ENCODE data around the gene UBE2E2.
"Not testable (repeated sequence)": the region's sequence is repeated elsewhere in the genome, so short reads cannot be mapped to it uniquely, and the experiment has no call there.

The UBE2E2 gene

DNA sequence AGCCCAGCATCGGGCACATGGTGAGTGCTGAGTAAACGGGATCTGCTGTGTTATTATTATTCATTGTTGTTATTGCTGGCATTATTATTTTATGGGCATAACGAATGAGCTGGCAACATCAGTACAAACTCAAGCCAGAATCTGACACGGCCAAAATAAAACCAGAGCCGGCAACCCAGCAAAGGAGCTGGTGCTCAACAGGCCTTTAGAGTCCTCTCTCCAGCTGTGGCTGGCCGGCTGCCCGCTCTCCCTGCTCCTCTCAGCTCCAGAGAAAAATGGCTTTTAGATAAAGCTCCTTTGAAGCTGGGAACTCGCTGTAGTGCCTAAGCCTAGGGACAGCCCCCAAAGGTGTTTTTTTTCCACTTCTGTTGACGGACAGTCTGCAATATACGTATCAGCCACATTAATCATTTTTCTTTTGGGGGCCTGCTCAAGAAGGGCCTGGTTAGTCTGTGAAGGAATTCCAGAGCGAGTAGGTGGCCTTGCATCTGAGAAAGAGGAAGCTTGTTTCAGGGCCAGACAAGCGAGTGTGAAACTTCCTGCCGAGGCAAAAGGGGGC, 408.7 kb downstream of the UBE2E2 start:
- TF ChIP-seq CTCF (IDR thresholded peaks at IDR 0.05; ENCODE audit: insufficient read depth, low read length, poor library complexity, severe bottlenecking), result no peak
- no peak for DNase-seq (ENCODE audit: extremely low read depth, insufficient read length)
- H3K4me3 ChIP-seq (replicated peaks; ENCODE audit: low read depth, low read length), result no peak overlapping the region

DNA sequence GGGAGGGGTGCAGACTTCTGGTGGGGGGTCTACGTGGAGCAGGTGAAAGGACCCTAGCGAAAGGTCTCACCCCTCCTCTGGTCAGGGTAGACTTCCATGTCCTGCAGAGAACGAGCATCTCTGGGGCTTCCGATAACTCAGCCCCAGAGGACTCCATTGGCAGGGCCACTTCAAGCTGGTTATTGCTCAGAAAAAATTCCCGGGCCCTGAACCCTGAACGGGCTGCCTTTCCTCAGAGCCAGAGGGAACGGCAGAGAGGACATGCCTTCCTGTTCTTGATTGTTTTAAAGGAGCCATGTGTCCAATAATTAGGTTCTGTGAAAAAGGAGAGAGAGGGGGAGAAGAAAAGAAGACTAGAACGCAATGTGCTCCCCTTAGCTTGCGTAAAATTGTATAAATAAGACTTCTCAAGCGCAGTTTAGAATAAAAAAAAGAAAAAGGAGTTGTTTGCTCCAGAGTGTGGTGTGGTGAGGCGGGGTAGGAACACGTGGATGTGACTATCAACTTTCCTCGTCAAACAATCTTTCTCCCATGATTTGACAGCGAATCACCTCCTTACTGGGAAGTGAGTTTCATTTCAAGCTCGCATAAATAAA, 409.3 kb downstream of the UBE2E2 start:
- DNase-seq (ENCODE audit: extremely low read depth, insufficient read length), result no peak
- no peak for TF ChIP-seq CTCF (IDR thresholded peaks at IDR 0.05; ENCODE audit: insufficient read depth, low read length, poor library complexity, severe bottlenecking)
- H3K36me3 ChIP-seq (ENCODE audit: control insufficient read depth, insufficient read depth, low read length), result no peaks in the 10 kb centered on the region
- H3K4me3 ChIP-seq (replicated peaks; ENCODE audit: low read depth, low read length), result no peak overlapping the region
- no peaks in the 10 kb centered on the region for H3K27me3 ChIP-seq (replicated peaks; ENCODE audit: control insufficient read depth, insufficient read depth, low read length)

More for the DNA sequence above, 408.7 kb downstream of the UBE2E2 start:
- no peaks in the 10 kb centered on the region for H3K27me3 ChIP-seq (replicated peaks; ENCODE audit: control insufficient read depth, insufficient read depth, low read length)
- H3K36me3 ChIP-seq (ENCODE audit: control insufficient read depth, insufficient read depth, low read length), result no peaks in the 10 kb centered on the region

GRCh38 chr3:23615068-23615467, 411.9 kb downstream of the UBE2E2 start:
- peak; percentile 24 for TF ChIP-seq CTCF (IDR thresholded peaks at IDR 0.05; ENCODE audit: insufficient read depth, low read length, poor library complexity, severe bottlenecking)

DNA sequence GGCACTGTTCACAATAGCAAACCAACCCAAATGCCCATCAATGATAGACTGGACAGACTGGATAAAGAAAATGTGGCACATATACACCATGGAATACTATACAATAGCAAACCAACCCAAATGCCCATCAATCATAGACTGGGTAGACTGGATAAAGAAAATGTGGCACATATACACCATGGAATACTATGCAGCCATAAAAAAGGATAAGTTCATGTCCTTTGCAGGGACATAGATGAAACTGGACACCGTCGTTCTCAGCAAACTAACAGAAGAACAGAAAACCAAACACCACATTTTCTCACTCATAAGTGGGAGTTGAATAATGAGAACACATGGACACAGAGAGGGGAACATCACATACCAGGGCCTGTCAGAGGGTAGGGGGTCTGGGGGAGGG, 415.3 kb downstream of the UBE2E2 start:
- H3K27me3 ChIP-seq (replicated peaks; ENCODE audit: control insufficient read depth, insufficient read depth, low read length); H3K36me3 ChIP-seq (ENCODE audit: control insufficient read depth, insufficient read depth, low read length); H3K4me3 ChIP-seq (replicated peaks; ENCODE audit: low read depth, low read length); DNase-seq (ENCODE audit: extremely low read depth, insufficient read length): not testable (repeated sequence)

More at GRCh38 chr3:23615068-23615467, 411.9 kb downstream of the UBE2E2 start:
- Histone ChIP-seq H3K36me3 (ENCODE audit: control insufficient read depth, insufficient read depth, low read length) (no peaks in the 10 kb centered on the region), H3K4me3 (replicated peaks; ENCODE audit: low read depth, low read length) (no peak overlapping the region), H3K27me3 (replicated peaks; ENCODE audit: control insufficient read depth, insufficient read depth, low read length) (no peaks in the 10 kb centered on the region)
- DNase-seq (ENCODE audit: extremely low read depth, insufficient read length), result no peak

- H3K36me3 ChIP-seq (ENCODE audit: control insufficient read depth, insufficient read depth, low read length), result no peaks in the 10 kb centered on the region
- no peak for DNase-seq (ENCODE audit: extremely low read depth, insufficient read length)
- no peak overlapping the region for H3K4me3 ChIP-seq (replicated peaks; ENCODE audit: low read depth, low read length)
- H3K27me3 ChIP-seq (replicated peaks; ENCODE audit: control insufficient read depth, insufficient read depth, low read length), result no peaks in the 10 kb centered on the region
- no peak for TF ChIP-seq CTCF (IDR thresholded peaks at IDR 0.05; ENCODE audit: insufficient read depth, low read length, poor library complexity, severe bottlenecking)
These were observed 416.8 kb downstream of the UBE2E2 start for GRCh38 chr3:23619705-23620637.

GRCh38 chr3:23620638-23621015, 417.5 kb downstream of the UBE2E2 start:
- no peaks in the 10 kb centered on the region for H3K36me3 ChIP-seq (ENCODE audit: control insufficient read depth, insufficient read depth, low read length)
- H3K27me3 ChIP-seq (replicated peaks; ENCODE audit: control insufficient read depth, insufficient read depth, low read length), result no peaks in the 10 kb centered on the region
- no peak overlapping the region for H3K4me3 ChIP-seq (replicated peaks; ENCODE audit: low read depth, low read length)
- DNase-seq (ENCODE audit: extremely low read depth, insufficient read length), result no peak
- TF ChIP-seq CTCF (IDR thresholded peaks at IDR 0.05; ENCODE audit: insufficient read depth, low read length, poor library complexity, severe bottlenecking), result no peak

Measured in GM06990 (cell line).